Dedifferentiated amniotic fluid mesenchymal stem cell (primary cell): ENCODE measurements around the gene RNF123.

Experiments
- DNase-seq: peaks from one replicate; pipeline ENCODE4 v3.0.0-alpha.2; 2016; ENCODE audit errors: extremely low spot score

RNF123 gene

DNA sequence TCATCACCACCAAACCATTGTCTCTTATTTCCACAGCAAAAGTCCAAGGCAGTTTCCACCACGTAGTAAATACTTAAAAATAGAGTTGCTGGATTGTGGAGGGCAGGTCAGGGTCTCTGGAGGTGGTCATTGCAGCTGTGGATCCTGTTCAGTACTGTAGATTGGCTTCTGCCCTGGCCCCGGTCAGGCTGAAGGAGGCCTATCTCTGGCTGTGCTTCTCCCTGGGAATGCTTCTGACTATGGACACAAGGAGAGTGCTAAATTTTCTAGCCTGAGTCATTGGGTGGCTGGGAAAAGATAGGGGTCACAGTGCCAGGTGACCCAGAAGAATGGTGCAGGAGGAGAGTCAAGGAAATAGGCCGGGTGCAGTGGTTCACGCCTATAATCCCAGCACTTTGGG, 60.7 kb downstream of the RNF123 start:
- DNase-seq = no peak

DNA sequence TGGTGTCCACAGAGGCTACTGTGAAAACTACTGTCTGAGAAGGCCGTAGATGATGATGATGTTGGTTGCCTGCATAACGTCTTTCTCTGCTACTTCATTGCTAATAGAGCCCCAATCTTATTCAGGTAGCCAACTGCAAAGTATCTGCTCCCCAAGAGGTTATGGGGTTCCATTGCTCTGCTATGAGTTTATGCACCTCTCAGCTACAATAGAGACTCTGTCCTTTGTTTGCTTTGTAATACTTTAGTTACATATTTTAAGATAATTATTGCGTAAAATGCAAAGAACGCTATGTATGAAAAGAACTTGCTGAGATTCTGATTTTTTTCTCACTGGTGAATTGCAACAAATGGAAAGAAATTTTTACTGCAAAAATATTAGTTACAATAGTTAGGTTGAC, 62.1 kb downstream of the RNF123 start:
- no peak for DNase-seq

DNA sequence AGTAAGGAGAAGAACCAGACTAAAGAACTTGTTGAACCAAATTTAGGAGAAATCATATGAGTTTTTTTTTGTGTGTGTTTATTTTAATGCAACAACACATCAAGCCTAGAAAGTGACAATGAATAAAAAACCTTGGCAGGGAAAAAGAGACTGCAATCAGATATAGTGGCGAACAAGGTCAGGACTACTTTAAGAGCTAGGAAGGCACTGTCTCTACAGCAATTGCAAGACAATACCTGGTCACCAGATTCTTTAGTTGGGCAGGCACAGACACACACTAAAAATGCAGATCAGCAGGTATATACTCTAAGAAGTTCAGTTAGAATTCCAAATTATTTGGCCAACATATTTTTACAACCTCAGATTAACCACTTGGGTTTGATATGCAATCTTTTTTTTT, 65.2 kb downstream of the RNF123 start:
- DNase-seq = no peak

DNA sequence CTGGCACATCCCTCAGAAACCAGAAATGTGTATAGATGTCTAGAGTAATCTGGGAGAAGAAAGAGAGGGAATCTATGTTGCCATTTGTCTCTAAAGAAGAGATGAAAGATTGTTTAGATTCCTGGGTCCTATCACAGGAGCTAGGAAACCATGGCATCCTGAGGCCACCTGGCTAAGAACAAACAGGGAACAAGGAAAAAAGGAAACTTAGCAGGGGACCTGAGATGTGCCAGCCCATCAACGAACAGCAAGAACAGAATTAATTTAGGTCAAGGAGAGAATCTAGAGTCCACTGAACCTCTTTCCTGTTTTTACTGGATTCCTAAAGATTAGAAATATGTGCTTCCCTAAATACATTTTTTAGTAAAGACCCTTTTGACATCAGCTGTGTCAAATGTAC, 66.7 kb downstream of the RNF123 start:
- no peak for DNase-seq

DNA sequence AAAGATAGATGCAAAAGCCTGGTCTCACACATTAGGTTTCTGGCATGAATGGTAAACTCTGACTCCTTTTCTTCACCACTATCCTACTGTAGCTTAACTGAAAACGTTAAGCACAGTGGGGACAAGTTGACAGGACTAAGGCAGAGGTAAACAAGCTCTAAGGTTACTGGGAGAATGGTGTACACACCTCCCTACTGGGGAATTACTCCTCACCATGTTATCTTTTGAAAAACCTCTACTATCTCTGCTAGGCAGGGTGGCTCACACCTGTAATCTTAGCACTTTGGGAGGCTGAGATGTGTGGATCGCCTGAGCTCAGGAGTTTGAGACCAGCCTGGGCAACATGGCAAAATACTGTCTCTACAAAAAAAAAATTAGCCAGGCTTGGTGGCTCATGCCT, 67.8 kb downstream of the RNF123 start:
- no peak for DNase-seq

DNA sequence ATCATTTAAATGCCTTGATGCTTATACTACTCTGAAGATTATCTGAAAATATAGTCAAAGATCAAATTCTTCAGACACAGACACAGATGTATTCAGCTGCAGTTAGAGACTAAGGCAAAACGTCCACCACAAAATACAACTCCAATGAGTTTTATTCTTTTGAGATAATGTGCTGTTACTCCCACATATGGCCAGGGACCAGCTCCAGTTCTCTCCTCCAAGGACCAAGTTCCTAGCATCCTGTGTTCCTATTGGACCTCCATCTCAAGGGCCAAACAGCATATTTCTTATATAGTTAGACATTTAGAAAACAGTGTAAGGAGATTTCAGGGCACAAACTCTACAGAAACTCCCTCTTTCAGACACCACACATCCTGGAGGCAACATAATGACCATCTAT, 69.9 kb downstream of the RNF123 start:
- no peak for DNase-seq

DNA sequence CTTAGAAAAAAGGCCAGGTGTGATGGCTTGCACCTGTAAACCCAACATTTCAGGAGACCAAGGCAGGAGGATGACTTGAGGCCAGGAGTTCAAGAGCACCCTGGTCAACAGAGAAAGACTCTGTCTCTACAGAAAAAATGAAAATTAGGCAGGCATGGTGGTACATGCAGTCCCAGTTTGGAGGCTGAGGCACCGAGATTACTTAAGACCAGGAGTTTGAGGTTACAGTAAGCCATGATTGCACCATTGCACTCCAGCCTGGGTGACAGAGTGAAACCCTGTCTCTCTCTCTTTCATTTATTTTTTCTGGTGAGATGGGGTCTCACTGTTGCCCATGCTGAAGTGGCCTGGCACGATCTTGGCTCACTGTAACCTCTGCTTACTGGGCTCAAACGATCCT, 72.3 kb downstream of the RNF123 start:
- no peak for DNase-seq

DNA sequence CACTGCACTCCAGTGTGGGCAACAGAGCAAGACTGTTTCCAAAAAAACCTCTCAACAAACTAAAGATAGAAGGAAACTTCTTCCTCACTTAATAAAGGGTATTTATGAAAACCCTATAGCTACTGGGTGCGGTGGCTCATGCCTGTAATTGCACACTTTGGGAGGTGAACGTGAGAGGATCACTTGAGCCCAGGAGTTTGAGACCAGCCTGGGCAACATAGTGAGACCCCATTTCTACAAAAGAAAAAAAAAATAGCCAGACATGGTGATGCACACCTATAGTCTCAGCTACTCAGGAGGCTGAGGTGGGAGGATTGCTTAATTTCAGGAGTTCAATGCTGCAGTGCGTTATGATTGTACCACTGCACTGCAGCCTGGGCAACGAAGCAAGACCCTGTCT, 74.6 kb downstream of the RNF123 start:
- no peak for DNase-seq

DNA sequence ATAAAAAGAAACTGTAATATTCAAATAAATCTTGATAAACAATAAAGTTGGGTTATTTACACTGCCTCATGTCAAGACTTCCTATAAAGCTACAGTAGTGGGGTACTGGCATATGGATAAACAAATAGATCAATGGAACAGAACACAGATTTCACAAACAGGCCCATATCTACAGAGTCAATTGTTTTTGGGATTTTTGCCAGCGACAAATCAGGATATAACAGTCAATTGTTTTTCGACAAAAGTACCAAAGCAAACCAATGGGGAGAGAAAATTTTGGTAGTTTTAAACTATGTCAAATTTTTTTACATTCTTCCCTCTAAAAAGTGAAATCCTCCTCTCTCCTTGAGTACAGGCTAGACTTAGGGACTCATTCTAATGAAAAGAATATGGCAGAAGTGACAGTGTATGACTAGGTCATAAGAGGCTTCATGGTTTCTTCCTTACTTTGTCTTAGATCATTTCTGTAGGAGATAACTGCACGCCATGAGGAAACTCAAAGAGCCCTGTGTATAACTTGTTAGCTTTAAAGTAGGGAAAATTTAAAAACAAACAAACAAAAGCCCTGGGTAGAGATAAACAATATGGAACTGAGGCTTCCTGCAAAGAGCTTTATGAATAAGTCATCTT, 80.0 kb downstream of the RNF123 start:
- no peak for DNase-seq

DNA sequence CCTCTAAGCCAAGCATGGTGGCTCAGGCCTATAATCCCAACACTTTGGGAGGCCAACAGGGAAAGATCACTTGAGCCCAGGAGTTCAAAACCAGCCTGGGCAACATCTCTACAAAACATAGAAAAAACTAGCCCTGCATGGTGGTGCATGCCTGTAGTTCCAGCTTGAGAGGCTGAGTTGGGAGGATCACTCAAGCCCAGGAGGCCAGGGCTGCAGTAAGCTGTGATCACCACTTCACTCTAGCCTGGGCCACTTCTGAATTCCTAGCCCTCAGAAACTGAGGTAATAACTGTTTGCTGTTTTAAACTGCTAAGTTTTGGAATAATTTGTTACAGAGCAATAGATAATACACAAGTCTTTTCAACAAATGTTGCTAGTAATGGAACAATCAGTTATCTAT, 80.6 kb downstream of the RNF123 start:
- no peak for DNase-seq
